Mucosa of descending colon (tissue), 3 donors: ENCODE data around the gene DNAH3. TPM values are rescaled to one million over a fixed set of nuclear protein-coding genes. Genes with fewer than 3 reads are reported as not detected.
"Not testable (repeated sequence)": the region's sequence is repeated elsewhere in the genome, so short reads cannot be mapped to it uniquely, and the experiment has no call there.

ENCODE experiments used
- ATAC-seq: fragments of 200-7000 bp; cut with Tn5 transposase; one replicate; pipeline ENCODE4 v1.9.1; 2020; ENCODE audit warnings: mild to moderate bottlenecking, moderate library complexity
- DNase-seq, 3 donors: peaks; one replicate each; pipeline ENCODE4 v3.0.0-alpha.2; 2020
- H3K36me3 ChIP-seq: fragments of 200-600 bp; one replicate; pipeline ENCODE4 v1.8.0; 2021; ENCODE audit warnings: low read depth, mild to moderate bottlenecking
- H3K4me1 ChIP-seq: fragments of 200-600 bp; one replicate; pipeline ENCODE4 v1.8.0; 2021; ENCODE audit warnings: low read depth, mild to moderate bottlenecking
- H3K4me3 ChIP-seq: fragments of 200-600 bp; one replicate; pipeline ENCODE4 v1.8.0; 2021; ENCODE audit warnings: mild to moderate bottlenecking
- H3K9me3 ChIP-seq: fragments of 200-600 bp; one replicate; pipeline ENCODE4 v1.8.0; 2021; ENCODE audit warnings: mild to moderate bottlenecking
- CTCF ChIP-seq: fragments of 200-600 bp; IDR thresholded peaks from one replicate; pipeline ENCODE4 v1.8.0; 2022; ENCODE audit warnings: antibody characterized with exemption, mild to moderate bottlenecking
- intact Hi-C, 2 donors: fragments of 100-400 bp; cut with DNase I in 1 of 2; cut with micrococcal nuclease in 1 of 2; formaldehyde crosslinking; loops; one replicate each; pipeline versions ENCODE4 v1.11.0 to v1.11.1; 2022; cut with DNase I, micrococcal nuclease
- total RNA-seq, 3 donors: library from RNA; stranded (reverse); fragmentation: NEBNext Ultra II Directional in 2 of 3; extraction: Animal tissue kit (Norgen Biotek cat#: 25700) in 2 of 3; gene quantifications; one replicate each; pipeline versions ENCODE4 v1.2.1 to v1.2.4, GENCODE V29; 2021 to 2023
- donor health status: DM: no; HTN: no; CAD: no; lungs with moderate emphysema.
- donor health status: DM: no; HTN: no; CAD: no.
- donor health status: DM: no; HTN: yes; CAD: no.

Gene DNAH3
- total RNA-seq, 3 donors from 2014 or later: 2.2 to 6.4 (median 2.9) TPM

GRCh38 chr16:21160276-21160675 lies 9.6 kb upstream of the DNAH3 start:
- no peaks in the 10 kb centered on the region for H3K36me3 ChIP-seq
- DNase-seq: no peak
- H3K4me3 ChIP-seq: no peak overlapping the region
- no peaks in the 10 kb centered on the region for H3K9me3 ChIP-seq
- intact Hi-C loops: no loop called here
- TF ChIP-seq CTCF: no peak
- H3K4me1 ChIP-seq: peaks cover 17% of the 10 kb centered on the region
- ATAC-seq: no peak

- no peaks in the 10 kb centered on the region for H3K36me3 ChIP-seq
- no peaks in the 10 kb centered on the region for H3K9me3 ChIP-seq
- ATAC-seq: peak; percentile 53
- H3K4me1 ChIP-seq: peaks cover 17% of the 10 kb centered on the region
- H3K4me3 ChIP-seq: peak overlapping the region; percentile 62
- peak; percentile 67 to 75 (median 69) for DNase-seq
- intact Hi-C loops: loop anchor here in 1 of 2 donors (10.0 kb wide), 1 partner anchor 145 kb away; no protein-coding TSS in a partner anchor
- no peak for TF ChIP-seq CTCF
These were observed 8.8 kb upstream of the DNAH3 start for GRCh38 chr16:21159281-21159951.

GRCh38 chr16:21158208-21159110 lies 7.8 kb upstream of the DNAH3 start, which contains the start of gene LDAF1:
TSS of gene LDAF1 (plus strand) at chr16:21158674. CDS start at chr16:21161183, 2,509 bp downstream.
- peaks cover 17% of the 10 kb centered on the region for H3K4me1 ChIP-seq
- intact Hi-C loops: loop anchor here in 1 of 2 donors (10.0 kb wide), 1 partner anchor 146 kb away; no protein-coding TSS in a partner anchor

GRCh38 chr16:21157632-21158031 lies 7.0 kb upstream of the DNAH3 start:
- peak in 1 of 3 donors; percentile 25 for DNase-seq
- intact Hi-C loops: loop anchor here in 1 of 2 donors (10.0 kb wide), 1 partner anchor 147 kb away; no protein-coding TSS in a partner anchor
- TF ChIP-seq CTCF: no peak

More at GRCh38 chr16:21158208-21159110, 7.8 kb upstream of the DNAH3 start, which contains the start of gene LDAF1:
- peak within 1 kb of the TSS; percentile 62 for H3K4me3 ChIP-seq
- H3K36me3 ChIP-seq: no peaks in the 10 kb centered on the region
- H3K9me3 ChIP-seq: no peaks in the 10 kb centered on the region
- ATAC-seq: peak; percentile 96
- TF ChIP-seq CTCF: no peak
- peak; percentile 92 to 94 (median 92) for DNase-seq

GRCh38 chr16:21156767-21157467 lies 6.3 kb upstream of the DNAH3 start:
- peak; percentile 62 for ATAC-seq
- intact Hi-C loops: loop anchor here in 1 of 2 donors (10.0 kb wide), 1 partner anchor 148 kb away; no protein-coding TSS in a partner anchor

More at GRCh38 chr16:21157632-21158031, 7.0 kb upstream of the DNAH3 start:
- ATAC-seq: no peak
- Histone ChIP-seq H3K9me3 (no peaks in the 10 kb centered on the region), H3K4me3 (no peak overlapping the region), H3K36me3 (no peaks in the 10 kb centered on the region), H3K4me1 (peaks cover 17% of the 10 kb centered on the region)

GRCh38 chr16:21156011-21156410 lies 5.4 kb upstream of the DNAH3 start:
- peaks cover 17% of the 10 kb centered on the region for H3K4me1 ChIP-seq
- H3K4me3 ChIP-seq, ATAC-seq, H3K36me3 ChIP-seq, H3K9me3 ChIP-seq, DNase-seq: not testable (repeated sequence)
- intact Hi-C loops: loop anchor here in 1 of 2 donors (10.0 kb wide), 1 partner anchor 149 kb away; no protein-coding TSS in a partner anchor

More at GRCh38 chr16:21156767-21157467, 6.3 kb upstream of the DNAH3 start:
- peak in 1 of 3 donors; percentile 68 for DNase-seq
- Histone ChIP-seq H3K9me3 (no peaks in the 10 kb centered on the region), H3K4me1 (peaks cover 17% of the 10 kb centered on the region), H3K4me3 (no peak overlapping the region), H3K36me3 (no peaks in the 10 kb centered on the region)
- no peak for TF ChIP-seq CTCF

- ATAC-seq, H3K36me3 ChIP-seq, H3K4me3 ChIP-seq, H3K9me3 ChIP-seq, DNase-seq: not testable (repeated sequence)
- H3K4me1 ChIP-seq: peaks cover 17% of the 10 kb centered on the region
- intact Hi-C loops: loop anchor here in 1 of 2 donors (10.0 kb wide), 1 partner anchor 152 kb away; no protein-coding TSS in a partner anchor
These were observed 2.6 kb upstream of the DNAH3 start for GRCh38 chr16:21153124-21153729.
